Activated CD4-positive, alpha-beta T cell treated with anti-CD3 and anti-CD28 coated beads for 36 hours (primary cell): ENCODE measurements around the gene TRIM8. TPM values are rescaled to one million over a fixed set of nuclear protein-coding genes. Genes with fewer than 3 reads are reported as not detected.

Experiments used
- ATAC-seq: fragments of 200-7000 bp; cut with Tn5 transposase; one replicate; pipeline ENCODE4 v1.10.0; 2021; ENCODE audit warnings: mild to moderate bottlenecking, moderate library complexity
- CTCF ChIA-PET: fragments of 350-600 bp; sonication (Branson Sonifier 250); formaldehyde crosslinking; loops from one replicate; lab custom pipeline; 2021; ENCODE audit warnings: antibody characterized with exemption; lab: Charles Lee
- POLR2A ChIA-PET: fragments of 350-600 bp; sonication (Branson Sonifier 250); formaldehyde crosslinking; loops from one replicate; lab custom pipeline; 2021; ENCODE audit warnings: antibody characterized with exemption, inconsistent platforms; lab: Charles Lee
- DNase-seq: peaks from one replicate; pipeline ENCODE4 v3.0.0-alpha.2; 2020
- H3K27ac Mint-ChIP-seq: one replicate; pipeline ENCODE4 v1.8.0; 2021; ENCODE audit warnings: mixed read lengths
- H3K27me3 Mint-ChIP-seq: one replicate; pipeline ENCODE4 v1.8.0; 2021; ENCODE audit warnings: mixed read lengths
- H3K36me3 Mint-ChIP-seq: one replicate; pipeline ENCODE4 v1.8.0; 2021; ENCODE audit warnings: low read depth, mixed read lengths
- H3K4me1 Mint-ChIP-seq: one replicate; pipeline ENCODE4 v1.8.0; 2021; ENCODE audit warnings: mixed read lengths
- H3K4me3 Mint-ChIP-seq: one replicate; pipeline ENCODE4 v1.8.0; 2021; ENCODE audit warnings: mild to moderate bottlenecking, moderate library complexity, mixed read lengths
- H3K9me3 Mint-ChIP-seq: one replicate; pipeline ENCODE4 v1.8.0; 2021; ENCODE audit warnings: low read depth, mixed read lengths
- intact Hi-C, 2 experiments: fragments of 100-400 bp; cut with DNase I in 1 of 2; cut with micrococcal nuclease in 1 of 2; formaldehyde crosslinking; loops; one replicate each; pipeline versions ENCODE4 v1.14.2 to v1.15.1; 2022 to 2024; cut with DNase I, micrococcal nuclease
- total RNA-seq, 2 experiments: library from RNA; stranded (reverse); gene quantifications; one replicate each; pipeline ENCODE4 v1.2.3, GENCODE V29; 2021

TRIM8 gene
- total RNA-seq, 2 experiments from 2014 or later, result 37.8 to 39.1 TPM

DNA sequence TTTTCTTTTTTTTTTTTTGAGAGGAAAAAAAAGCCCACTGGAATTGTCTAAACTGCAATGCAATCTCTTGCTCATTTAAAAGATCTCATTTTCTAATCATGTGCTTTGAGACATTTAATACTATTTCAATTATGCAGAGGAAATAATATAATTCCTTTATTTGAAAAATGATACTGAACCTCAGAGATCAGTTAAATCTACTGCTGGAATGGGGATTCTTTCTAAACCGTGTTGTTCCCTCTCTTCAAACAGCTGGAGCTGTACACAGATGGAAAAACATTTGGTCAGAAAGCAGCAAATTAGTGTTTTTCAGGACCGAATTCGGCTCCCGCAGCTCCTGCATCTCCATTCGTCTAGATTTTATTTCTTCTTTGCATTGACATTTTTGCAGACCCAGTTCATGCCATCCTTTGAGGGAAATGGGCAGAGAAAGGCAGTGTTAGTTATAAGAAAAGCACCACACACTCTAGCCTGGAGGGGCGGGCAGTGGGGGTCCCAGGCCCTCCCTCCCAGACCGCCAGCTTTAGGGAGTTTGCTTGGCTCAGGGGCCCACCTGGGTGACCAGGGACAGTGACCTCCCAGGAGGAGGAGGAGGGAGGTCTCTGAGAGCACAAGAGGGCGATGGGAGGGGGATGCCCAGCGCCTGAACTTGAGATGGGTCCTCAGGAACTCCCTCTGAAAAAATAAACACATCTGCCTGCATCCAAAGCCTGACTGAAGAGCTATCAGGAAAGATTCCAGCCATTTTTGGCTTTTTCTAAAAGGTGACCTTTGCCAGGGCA lies 32.4 kb downstream of the TRIM8 start:
- Mint-ChIP-seq H3K27me3 (no peaks in the 10 kb centered on the region), H3K9me3 (no peaks in the 10 kb centered on the region), H3K27ac (peak overlapping the region; percentile 30), H3K4me1 (peaks cover 48% of the 10 kb centered on the region), H3K4me3 (no peak overlapping the region), H3K36me3 (peaks cover 5% of the 10 kb centered on the region)
- ATAC-seq, result no peak
- ChIA-PET CTCF (interaction anchor here (0.6 to 3.9 kb wide), 7 partner anchors 8 to 216 kb away, joined by 3 to 22 read pairs (median 4); partner anchors contain the start of gene ARL3), POLR2A (interaction anchor here (0.7 to 1.1 kb wide), 2 partner anchors 10 to 32 kb away, joined by 3 to 5 read pairs; partner anchors contain the start of gene TRIM8)
- intact Hi-C loops, result loop anchor here in 1 of 2 experiments (5.0 kb wide), 1 partner anchor 36 kb away; the partner anchor contains the start of genes ARL3 and SFXN2
- DNase-seq, result no peak

DNA sequence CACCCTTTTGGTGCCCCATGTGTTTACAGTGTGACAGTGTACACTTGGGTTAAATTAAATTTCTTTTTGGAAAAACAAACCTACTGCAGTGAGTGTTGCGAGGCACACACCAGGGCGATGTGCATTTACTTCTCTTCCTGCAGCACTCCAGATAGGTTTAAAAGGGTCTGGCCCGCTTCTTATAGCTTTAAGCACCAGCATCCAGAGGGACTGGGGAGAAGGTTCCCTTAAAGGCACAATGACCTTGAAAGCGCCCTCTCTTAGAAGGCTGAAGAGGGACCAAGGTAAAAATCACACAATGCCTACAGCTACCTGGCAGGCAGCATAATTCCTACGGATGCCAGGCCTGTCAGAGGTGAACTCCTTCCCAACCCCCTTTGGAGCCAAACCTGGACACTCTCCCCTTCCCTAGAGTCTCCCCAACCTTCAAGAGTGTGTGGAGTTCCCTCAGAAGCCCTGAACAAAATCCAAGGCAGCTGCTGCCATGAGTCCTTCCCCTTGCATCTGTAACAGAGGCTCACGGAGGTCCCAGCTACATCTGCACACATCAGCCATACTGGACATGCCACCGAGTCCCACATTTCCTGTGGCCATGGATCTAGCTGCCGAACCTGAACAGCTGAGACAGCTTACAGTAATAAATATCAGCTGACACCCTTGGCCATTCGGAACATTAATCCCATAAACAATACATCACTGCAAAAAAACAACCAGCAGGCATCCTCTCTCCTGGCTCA lies 33.2 kb downstream of the TRIM8 start:
- Mint-ChIP-seq H3K36me3 (peaks cover 9% of the 10 kb centered on the region), H3K4me1 (peaks cover 55% of the 10 kb centered on the region), H3K9me3 (no peaks in the 10 kb centered on the region), H3K27ac (no peak overlapping the region), H3K4me3 (no peak overlapping the region), H3K27me3 (no peaks in the 10 kb centered on the region)
- intact Hi-C loops, result loop anchor here (2.0 to 5.0 kb wide), 2 partner anchors 21 to 35 kb away; partner anchors contain the start of genes ARL3 (in 1 of the 2) and SFXN2 (in 1 of the 2)
- no peak for ATAC-seq
- no peak for DNase-seq
- CTCF ChIA-PET, result interaction anchor here (0.6 to 1.2 kb wide), 6 partner anchors 8 to 1018 kb away, joined by 3 to 4 read pairs (median 3); partner anchors contain the start of genes ARL3 and SFXN2
- POLR2A ChIA-PET, result interaction anchor here (1.1 kb wide), 1 partner anchor 33 kb away, joined by 3 read pairs; the partner anchor contains the start of gene TRIM8

DNA sequence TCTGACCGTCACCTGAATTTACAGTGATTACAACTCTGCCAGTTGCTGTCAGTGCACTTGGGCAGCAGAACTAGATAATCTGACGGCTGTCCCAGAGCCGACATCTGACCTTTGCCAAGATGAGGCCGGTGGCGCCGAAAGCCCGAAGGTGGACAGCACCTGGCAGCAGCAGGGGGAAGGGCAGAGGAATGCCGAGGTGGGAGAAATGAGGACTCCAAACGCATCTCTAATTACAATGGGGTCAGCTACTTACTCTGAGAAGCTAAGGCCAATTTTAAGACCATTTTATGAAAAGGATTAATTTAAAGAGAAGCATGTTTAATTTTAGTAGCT lies 33.8 kb downstream of the TRIM8 start:
- ChIA-PET CTCF (interaction anchor here (0.6 to 1.2 kb wide), 4 partner anchors 29 to 1018 kb away, joined by 3 to 4 read pairs (median 3); partner anchors contain the start of genes ARL3 and SFXN2), POLR2A (interaction anchor here (1.1 kb wide), 1 partner anchor 33 kb away, joined by 3 read pairs; the partner anchor contains the start of gene TRIM8)
- Mint-ChIP-seq H3K9me3 (no peaks in the 10 kb centered on the region), H3K4me1 (peaks cover 53% of the 10 kb centered on the region), H3K4me3 (no peak overlapping the region), H3K27ac (no peak overlapping the region), H3K27me3 (no peaks in the 10 kb centered on the region), H3K36me3 (peaks cover 9% of the 10 kb centered on the region)
- intact Hi-C loops, result loop anchor here (2.0 to 5.0 kb wide), 2 partner anchors 21 to 34 kb away; partner anchors contain the start of genes ARL3 (in 1 of the 2) and SFXN2 (in 1 of the 2)
- no peak for ATAC-seq
- no peak for DNase-seq

DNA sequence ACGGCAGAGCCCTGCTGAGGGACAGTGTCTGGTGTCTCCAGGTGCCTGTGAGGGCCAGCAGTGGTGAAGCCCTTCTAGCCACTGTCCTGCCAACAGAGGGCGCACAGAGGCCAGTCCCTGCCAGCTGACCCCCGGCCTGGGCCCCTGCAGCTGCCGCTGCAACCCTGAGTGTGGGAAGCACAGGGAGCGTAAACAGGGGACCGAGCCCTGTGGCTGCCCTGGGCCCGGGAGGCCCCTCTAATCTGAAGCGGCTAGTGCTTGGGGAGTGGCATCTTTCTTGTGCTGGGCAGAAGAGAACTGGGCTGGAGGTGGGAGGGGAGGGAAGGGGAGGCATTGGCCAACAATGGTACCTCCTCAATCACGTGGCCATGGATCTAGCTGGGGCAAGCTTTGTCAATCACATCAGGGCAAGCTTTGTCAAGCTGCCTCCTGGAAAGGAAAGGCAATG lies 34.6 kb downstream of the TRIM8 start:
- intact Hi-C loops, result loop anchor here (2.0 to 5.0 kb wide), 2 partner anchors 20 to 33 kb away; partner anchors contain the start of genes ARL3 (in 1 of the 2) and SFXN2 (in 1 of the 2)
- Mint-ChIP-seq H3K4me1 (peaks cover 45% of the 10 kb centered on the region), H3K27ac (no peak overlapping the region), H3K9me3 (no peaks in the 10 kb centered on the region), H3K4me3 (no peak overlapping the region), H3K27me3 (no peaks in the 10 kb centered on the region), H3K36me3 (peaks cover 9% of the 10 kb centered on the region)
- ChIA-PET POLR2A (no interaction called here), CTCF (interaction anchor here (0.5 to 1.4 kb wide), 5 partner anchors 9 to 327 kb away, joined by 3 to 4 read pairs (median 3); partner anchors contain the start of genes ARL3 and SFXN2)
- peak; percentile 53 for DNase-seq
- ATAC-seq, result no peak

DNA sequence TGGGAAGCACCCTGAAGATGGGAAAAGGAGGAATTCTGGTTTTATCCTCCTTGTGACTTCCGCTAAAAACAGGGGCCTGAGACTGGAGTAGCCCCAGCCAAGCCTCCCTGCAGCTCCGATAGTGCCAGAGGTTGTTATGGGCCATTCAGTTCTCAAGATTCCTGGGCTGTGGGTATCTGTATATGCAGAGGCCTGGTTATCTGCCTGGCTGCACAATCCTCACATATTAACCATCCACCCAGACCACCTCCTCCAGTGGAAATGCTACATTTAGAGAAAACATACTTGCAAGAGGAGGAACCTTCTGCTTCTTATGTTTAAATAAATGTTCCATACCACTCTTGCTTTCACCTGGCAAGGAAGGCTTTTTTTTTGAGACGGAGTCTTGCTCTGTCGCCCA lies 35.3 kb downstream of the TRIM8 start:
- intact Hi-C loops, result loop anchor here (2.0 to 5.0 kb wide), 2 partner anchors 19 to 33 kb away; partner anchors contain the start of genes ARL3 (in 1 of the 2) and SFXN2 (in 1 of the 2)
- peaks cover 37% of the 10 kb centered on the region for H3K4me1 Mint-ChIP-seq
- CTCF ChIA-PET, result interaction anchor here (0.9 to 1.4 kb wide), 3 partner anchors 10 to 34 kb away, joined by 3 read pairs; no protein-coding TSS in a partner anchor
- no peak overlapping the region for H3K27ac Mint-ChIP-seq
- DNase-seq, result no peak
- POLR2A ChIA-PET, result no interaction called here
- no peak overlapping the region for H3K4me3 Mint-ChIP-seq
- H3K36me3 Mint-ChIP-seq, result peaks cover 9% of the 10 kb centered on the region
- no peaks in the 10 kb centered on the region for H3K9me3 Mint-ChIP-seq
- H3K27me3 Mint-ChIP-seq, result no peaks in the 10 kb centered on the region
- ATAC-seq, result no peak

DNA sequence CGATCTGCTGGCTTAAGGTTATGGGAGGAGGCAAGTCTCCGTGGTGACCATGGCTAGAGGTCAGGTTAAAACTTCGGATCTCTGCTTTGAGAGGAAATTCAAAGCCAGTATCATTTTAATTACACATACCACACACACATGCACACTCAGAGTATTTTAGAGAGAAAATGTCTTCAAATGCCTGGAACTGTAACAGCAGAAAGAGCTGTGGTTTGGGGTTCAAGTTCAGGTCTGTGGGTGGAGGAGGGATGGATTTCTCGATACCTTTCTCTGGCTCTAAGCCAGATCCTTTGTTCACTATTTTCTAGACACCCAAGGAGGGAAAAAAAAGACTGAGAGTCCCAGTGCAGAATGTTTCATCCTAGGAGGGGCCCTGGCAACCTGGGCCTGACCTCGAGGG lies 37.4 kb downstream of the TRIM8 start:
- POLR2A ChIA-PET, result no interaction called here
- CTCF ChIA-PET, result no interaction called here
- ATAC-seq, result peak; percentile 31
- H3K36me3 Mint-ChIP-seq, result peaks cover 11% of the 10 kb centered on the region
- H3K27me3 Mint-ChIP-seq, result no peaks in the 10 kb centered on the region
- intact Hi-C loops, result no loop called here
- no peak for DNase-seq
- peaks cover 17% of the 10 kb centered on the region for H3K4me1 Mint-ChIP-seq
- no peak overlapping the region for H3K4me3 Mint-ChIP-seq
- H3K9me3 Mint-ChIP-seq, result no peaks in the 10 kb centered on the region
- peak overlapping the region; percentile 31 for H3K27ac Mint-ChIP-seq

DNA sequence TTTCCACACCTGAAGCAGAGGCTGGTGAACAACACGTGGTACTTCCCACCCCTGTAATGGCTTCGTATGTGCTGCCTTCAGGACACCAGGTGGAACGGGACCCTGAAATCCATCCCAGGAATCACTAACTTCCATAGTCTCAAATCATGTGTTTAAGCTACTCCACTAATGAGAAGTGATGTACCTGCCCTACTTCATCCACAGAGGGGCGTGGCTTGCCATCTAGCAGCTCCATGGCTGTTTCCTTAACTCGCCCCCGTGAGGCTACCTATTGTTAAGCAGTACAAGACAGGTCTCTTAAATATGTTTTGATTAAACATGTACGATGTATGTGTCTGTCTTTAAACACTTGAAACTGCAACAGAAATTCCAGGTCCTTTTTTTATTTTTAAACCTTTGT lies 38.1 kb downstream of the TRIM8 start:
- ATAC-seq, result peak; percentile 42
- H3K27me3 Mint-ChIP-seq, result no peaks in the 10 kb centered on the region
- intact Hi-C loops, result no loop called here
- POLR2A ChIA-PET, result no interaction called here
- no peaks in the 10 kb centered on the region for H3K9me3 Mint-ChIP-seq
- CTCF ChIA-PET, result no interaction called here
- H3K27ac Mint-ChIP-seq, result no peak overlapping the region
- DNase-seq, result no peak
- no peak overlapping the region for H3K4me3 Mint-ChIP-seq
- peaks cover 16% of the 10 kb centered on the region for H3K4me1 Mint-ChIP-seq
- H3K36me3 Mint-ChIP-seq, result peaks cover 11% of the 10 kb centered on the region

DNA sequence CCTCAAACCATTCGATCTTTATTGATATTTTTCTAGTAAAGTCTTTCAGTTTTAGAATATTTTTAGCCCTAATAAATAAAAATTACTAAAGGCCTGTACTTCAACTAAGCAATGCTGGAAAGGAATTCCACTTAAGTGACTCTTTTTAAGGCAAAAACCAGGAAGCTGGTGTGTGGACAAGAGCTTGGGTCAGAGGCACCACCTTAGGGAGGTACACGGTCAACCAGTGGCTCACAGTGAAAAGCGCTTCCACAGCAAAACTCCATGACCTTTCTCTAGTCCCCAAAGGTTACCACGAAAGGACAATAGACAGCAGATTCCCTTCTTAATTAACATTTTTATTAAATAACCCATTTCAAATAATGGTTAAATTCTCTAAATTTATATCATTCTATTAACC lies 38.7 kb downstream of the TRIM8 start:
- H3K4me3 Mint-ChIP-seq, result no peak overlapping the region
- ChIA-PET POLR2A (interaction anchor here (0.6 kb wide), 1 partner anchor 801 kb away, joined by 3 read pairs; no protein-coding TSS in a partner anchor), CTCF (no interaction called here)
- ATAC-seq (no peak), DNase-seq (no peak)
- H3K27me3 Mint-ChIP-seq, result no peaks in the 10 kb centered on the region
- H3K27ac Mint-ChIP-seq, result no peak overlapping the region
- peaks cover 13% of the 10 kb centered on the region for H3K4me1 Mint-ChIP-seq
- H3K9me3 Mint-ChIP-seq, result no peaks in the 10 kb centered on the region
- peaks cover 11% of the 10 kb centered on the region for H3K36me3 Mint-ChIP-seq
- intact Hi-C loops, result no loop called here

DNA sequence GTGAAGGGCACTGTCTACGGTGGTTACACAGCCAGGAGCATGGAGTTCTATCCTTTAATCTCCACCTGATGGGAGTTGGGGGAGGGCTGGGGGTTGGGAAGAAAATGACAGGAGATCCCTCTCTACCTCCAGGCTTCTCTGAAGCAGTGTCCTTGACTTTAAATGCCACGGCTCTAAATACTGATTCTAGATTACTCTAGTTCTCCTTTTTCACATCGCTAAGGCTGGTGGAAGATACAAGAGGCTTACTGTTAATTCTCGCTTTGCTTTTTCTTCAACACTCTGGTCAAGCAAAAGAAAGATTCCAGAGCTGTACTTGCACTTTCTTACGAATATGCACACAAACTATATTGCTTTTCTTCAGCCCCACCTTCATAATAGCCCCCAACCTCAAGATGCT lies 39.5 kb downstream of the TRIM8 start:
- H3K36me3 Mint-ChIP-seq, result peaks cover 11% of the 10 kb centered on the region
- CTCF ChIA-PET, result interaction anchor here (1.6 kb wide), 1 partner anchor 9 kb away, joined by 7 read pairs; no protein-coding TSS in a partner anchor
- POLR2A ChIA-PET, result interaction anchor here (0.6 kb wide), 1 partner anchor 801 kb away, joined by 3 read pairs; no protein-coding TSS in a partner anchor

DNA sequence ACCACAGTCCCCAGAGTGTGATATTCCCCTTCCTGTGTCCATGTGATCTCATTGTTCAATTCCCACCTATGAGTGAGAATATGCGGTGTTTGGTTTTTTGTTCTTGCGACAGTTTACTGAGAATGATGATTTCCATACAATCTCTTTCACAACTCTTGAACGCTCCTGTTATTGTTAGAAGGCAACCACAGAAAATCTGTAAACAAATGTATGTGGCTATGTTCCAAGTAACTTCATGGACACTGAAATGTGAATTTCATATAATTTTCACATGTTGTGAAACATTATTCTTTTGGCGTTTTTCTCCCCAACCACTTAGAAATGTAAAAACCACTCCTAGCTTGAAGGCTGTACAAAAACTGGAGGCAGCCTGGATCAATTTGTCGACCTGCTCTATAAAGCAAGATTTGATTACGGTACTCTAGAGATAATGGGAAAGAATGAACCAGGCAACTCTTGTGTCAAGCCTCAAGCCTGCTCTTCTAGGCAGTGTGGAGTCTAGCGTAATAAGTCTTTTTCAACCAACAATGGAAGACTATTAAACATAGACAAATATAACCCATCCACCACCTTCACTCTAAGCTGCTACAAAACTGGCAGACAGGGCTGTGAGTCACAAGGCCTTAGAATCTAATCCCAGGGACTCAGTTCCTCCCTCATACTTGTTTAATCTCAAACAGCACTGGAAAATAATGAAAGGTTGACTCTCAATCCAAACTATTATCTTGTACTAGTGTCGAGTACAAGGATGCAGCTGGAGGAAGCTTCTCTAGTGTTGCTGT lies 47.2 kb downstream of the TRIM8 start:
- ChIA-PET POLR2A (no interaction called here), CTCF (interaction anchor here (0.6 to 1.5 kb wide), 3 partner anchors 23 to 71 kb away, joined by 3 read pairs; partner anchors contain the start of genes ARL3 and SFXN2)
- Mint-ChIP-seq H3K9me3 (no peaks in the 10 kb centered on the region), H3K4me1 (no peaks in the 10 kb centered on the region), H3K27me3 (no peaks in the 10 kb centered on the region), H3K4me3 (no peak overlapping the region), H3K36me3 (peaks cover under 1% of the 10 kb centered on the region), H3K27ac (no peak overlapping the region)
- ATAC-seq (no peak), DNase-seq (no peak)
- intact Hi-C loops, result no loop called here

More for the DNA sequence above, 39.5 kb downstream of the TRIM8 start:
- Mint-ChIP-seq H3K27ac (no peak overlapping the region), H3K4me3 (no peak overlapping the region), H3K27me3 (no peaks in the 10 kb centered on the region), H3K9me3 (no peaks in the 10 kb centered on the region), H3K4me1 (peaks cover 13% of the 10 kb centered on the region)
- ATAC-seq (no peak), DNase-seq (no peak)
- intact Hi-C loops, result no loop called here
